ENCODE data around the gene AOX1.
"Not testable (repeated sequence)": the region's sequence is repeated elsewhere in the genome, so short reads cannot be mapped to it uniquely, and the experiment has no call there.

AOX1 gene

GRCh38 chr2:200585730-200586643 is at the start of gene AOX1:
AOX1 (plus strand) TSS chr2:200586014; CDS start chr2:200586109, 95 bp downstream.
- TF ChIP-seq CTCF (IDR thresholded peaks at IDR 0.05; ENCODE audit: low read depth, low read length): no peak
- H3K4me3 ChIP-seq (ENCODE audit: low read depth, low read length): peak within 1 kb of the TSS; percentile 51

GRCh38 chr2:200538139-200538538 is 47.7 kb upstream of the AOX1 start:
- no peak for TF ChIP-seq CTCF (IDR thresholded peaks at IDR 0.05; ENCODE audit: low read depth, low read length)
- no peak overlapping the region for H3K4me3 ChIP-seq (ENCODE audit: low read depth, low read length)

GRCh38 chr2:200540793-200541192 is 45.0 kb upstream of the AOX1 start:
- H3K4me3 ChIP-seq (ENCODE audit: low read depth, low read length): no peak overlapping the region
- no peak for TF ChIP-seq CTCF (IDR thresholded peaks at IDR 0.05; ENCODE audit: low read depth, low read length)

GRCh38 chr2:200566596-200566995 is 19.2 kb upstream of the AOX1 start:
- H3K4me3 ChIP-seq (ENCODE audit: low read depth, low read length): not testable (repeated sequence)

- TF ChIP-seq CTCF (IDR thresholded peaks at IDR 0.05; ENCODE audit: low read depth, low read length): no peak
- H3K4me3 ChIP-seq (ENCODE audit: low read depth, low read length): no peak overlapping the region
These were observed 17.9 kb upstream of the AOX1 start for GRCh38 chr2:200567932-200568331.

- H3K4me3 ChIP-seq (ENCODE audit: low read depth, low read length): no peak overlapping the region
- no peak for TF ChIP-seq CTCF (IDR thresholded peaks at IDR 0.05; ENCODE audit: low read depth, low read length)
These were observed 9.9 kb upstream of the AOX1 start for GRCh38 chr2:200575957-200576356.

GRCh38 chr2:200577027-200577426 is 8.8 kb upstream of the AOX1 start:
- TF ChIP-seq CTCF (IDR thresholded peaks at IDR 0.05; ENCODE audit: low read depth, low read length): no peak
- H3K4me3 ChIP-seq (ENCODE audit: low read depth, low read length): no peak overlapping the region
